Measurements from ENCODE around the gene PPM1L.
"Not testable (repeated sequence)": the region's sequence is repeated elsewhere in the genome, so short reads cannot be mapped to it uniquely, and the experiment has no call there.

The PPM1L gene

DNA sequence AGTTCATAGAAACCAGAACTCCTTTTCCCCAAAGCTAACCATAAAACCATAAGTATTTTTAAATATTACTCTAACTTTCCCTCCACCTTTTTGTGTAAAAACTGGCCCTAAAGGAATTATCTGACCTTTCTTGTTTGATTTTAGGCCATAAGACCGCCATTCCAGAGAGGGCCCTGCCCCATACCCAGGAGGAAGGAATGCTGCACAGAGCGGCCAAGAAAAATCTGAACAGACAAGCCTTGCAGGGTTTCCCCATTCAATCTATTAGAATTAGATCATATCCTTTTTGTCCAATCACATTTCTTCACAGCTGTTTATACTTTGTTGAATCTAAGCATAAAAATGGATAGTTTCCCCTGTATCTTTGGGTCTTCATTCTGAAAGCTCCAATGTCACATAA lies 252.1 kb downstream of the PPM1L start:
- Histone ChIP-seq H4K20me1 (ENCODE audit: control insufficient read depth, insufficient read depth, low read depth, low read length) (no peaks in the 10 kb centered on the region), H3K27me3 (ENCODE audit: control insufficient read depth, low read length) (no peaks in the 10 kb centered on the region), H3K36me3 (ENCODE audit: control insufficient read depth, low read length) (no peaks in the 10 kb centered on the region), H3K4me2 (ENCODE audit: low read length) (no peak overlapping the region), H3K79me2 (ENCODE audit: control insufficient read depth, low read length) (no peaks in the 10 kb centered on the region), H3K9me2 (replicated peaks; ENCODE audit: control insufficient read depth, low read length) (no peaks in the 10 kb centered on the region), H3K9me3 (ENCODE audit: control insufficient read depth, insufficient read depth, low read length) (no peaks in the 10 kb centered on the region), H3K4me3 (ENCODE audit: low read length) (no peak overlapping the region), H3F3A (ENCODE audit: control insufficient read depth, insufficient read depth) (no peaks in the 10 kb centered on the region), H3K4me1 (ENCODE audit: control insufficient read depth, low read length) (no peaks in the 10 kb centered on the region), H3K27ac (ENCODE audit: low read depth, low read length) (no peak overlapping the region)
- TF ChIP-seq EZH2phosphoT487 (IDR thresholded peaks at IDR 0.05; ENCODE audit: borderline replicate concordance, low read length) = no peak
- TF ChIP-seq, protein P1, sequence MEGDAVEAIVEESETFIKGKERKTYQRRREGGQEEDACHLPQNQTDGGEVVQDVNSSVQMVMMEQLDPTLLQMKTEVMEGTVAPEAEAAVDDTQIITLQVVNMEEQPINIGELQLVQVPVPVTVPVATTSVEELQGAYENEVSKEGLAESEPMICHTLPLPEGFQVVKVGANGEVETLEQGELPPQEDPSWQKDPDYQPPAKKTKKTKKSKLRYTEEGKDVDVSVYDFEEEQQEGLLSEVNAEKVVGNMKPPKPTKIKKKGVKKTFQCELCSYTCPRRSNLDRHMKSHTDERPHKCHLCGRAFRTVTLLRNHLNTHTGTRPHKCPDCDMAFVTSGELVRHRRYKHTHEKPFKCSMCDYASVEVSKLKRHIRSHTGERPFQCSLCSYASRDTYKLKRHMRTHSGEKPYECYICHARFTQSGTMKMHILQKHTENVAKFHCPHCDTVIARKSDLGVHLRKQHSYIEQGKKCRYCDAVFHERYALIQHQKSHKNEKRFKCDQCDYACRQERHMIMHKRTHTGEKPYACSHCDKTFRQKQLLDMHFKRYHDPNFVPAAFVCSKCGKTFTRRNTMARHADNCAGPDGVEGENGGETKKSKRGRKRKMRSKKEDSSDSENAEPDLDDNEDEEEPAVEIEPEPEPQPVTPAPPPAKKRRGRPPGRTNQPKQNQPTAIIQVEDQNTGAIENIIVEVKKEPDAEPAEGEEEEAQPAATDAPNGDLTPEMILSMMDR (IDR thresholded peaks at IDR 0.05; ENCODE audit: low read depth, low read length, poor library complexity, severe bottlenecking) = no peak

DNA sequence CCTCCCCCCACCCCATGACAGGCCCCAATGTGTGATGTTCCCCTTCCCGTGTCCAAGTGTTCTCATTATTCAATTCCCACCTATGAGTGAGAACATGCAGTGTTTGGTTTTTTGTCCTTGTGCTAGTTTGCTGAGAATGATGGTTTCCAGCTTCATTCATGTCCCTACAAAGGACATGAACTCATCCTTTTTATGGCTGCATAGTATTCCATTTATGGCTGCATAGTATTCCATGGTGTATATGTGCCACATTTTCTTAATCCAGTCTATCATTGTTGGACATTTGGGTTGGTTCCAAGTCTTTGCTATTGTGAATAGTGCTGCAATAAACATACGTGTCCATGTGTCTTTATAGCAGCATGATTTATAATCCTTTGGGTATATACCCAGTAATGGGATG lies 254.1 kb downstream of the PPM1L start:
- H3K36me3 ChIP-seq (ENCODE audit: control insufficient read depth, low read length); H3K9me2 ChIP-seq (replicated peaks; ENCODE audit: control insufficient read depth, low read length); H3K4me3 ChIP-seq (ENCODE audit: low read length); H3F3A ChIP-seq (ENCODE audit: control insufficient read depth, insufficient read depth); H3K4me2 ChIP-seq (ENCODE audit: low read length); H3K27ac ChIP-seq (ENCODE audit: low read depth, low read length); H3K79me2 ChIP-seq (ENCODE audit: control insufficient read depth, low read length); H3K27me3 ChIP-seq (ENCODE audit: control insufficient read depth, low read length); H3K4me1 ChIP-seq (ENCODE audit: control insufficient read depth, low read length); H3K9me3 ChIP-seq (ENCODE audit: control insufficient read depth, insufficient read depth, low read length); H4K20me1 ChIP-seq (ENCODE audit: control insufficient read depth, insufficient read depth, low read depth, low read length): not testable (repeated sequence)

DNA sequence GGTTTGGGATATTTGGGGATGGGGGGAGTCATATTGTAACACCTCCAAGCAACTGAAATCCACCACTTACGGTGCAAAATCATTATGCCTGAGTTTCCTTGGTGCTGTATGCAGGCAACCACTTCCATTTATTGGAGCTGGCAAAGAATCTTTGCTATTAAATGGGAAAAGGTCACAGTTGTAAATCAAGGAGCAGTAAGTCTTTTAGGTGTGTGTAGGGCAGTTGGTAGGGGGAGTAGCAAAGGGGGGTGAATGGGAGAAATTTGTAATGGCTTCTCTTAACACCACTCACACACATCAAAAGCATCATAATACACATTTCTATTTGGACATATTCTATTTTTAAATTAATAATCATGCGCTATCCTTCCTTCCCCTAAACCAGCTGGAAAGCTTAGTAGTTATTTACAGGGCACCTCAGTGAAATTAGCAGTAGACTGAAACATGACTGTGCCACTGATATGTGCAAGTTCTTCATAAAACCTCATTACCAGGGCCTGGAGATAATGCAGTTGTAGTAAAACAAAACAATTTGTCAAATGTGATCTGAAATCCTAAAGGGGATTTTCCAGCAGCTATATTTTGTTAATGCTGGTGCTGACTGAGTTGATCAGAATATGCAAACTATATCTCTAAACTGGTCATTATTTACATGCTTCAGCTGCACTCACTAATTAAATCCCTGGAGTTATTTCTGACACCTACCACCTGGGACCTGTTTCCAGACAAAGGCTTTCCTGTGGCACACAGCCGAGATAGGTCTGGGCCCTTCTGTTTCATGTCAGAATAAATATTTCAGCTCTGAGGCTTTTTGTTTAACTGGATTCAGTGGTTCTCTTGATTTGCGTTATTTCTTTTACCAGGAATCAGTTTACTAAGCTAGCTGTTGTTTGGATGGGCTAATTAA lies 259.1 kb downstream of the PPM1L start:
- Histone ChIP-seq H3K4me3 (ENCODE audit: low read length) (peak overlapping the region; percentile 42), H3K27me3 (ENCODE audit: control insufficient read depth, low read length) (no peaks in the 10 kb centered on the region), H3K4me2 (ENCODE audit: low read length) (peak overlapping the region; percentile 64), H3F3A (ENCODE audit: control insufficient read depth, insufficient read depth) (0 out of 2 replicates have a peak, but pooled peaks cover 2% of the 10 kb centered on the region), H3K9me2 (replicated peaks; ENCODE audit: control insufficient read depth, low read length) (no peaks in the 10 kb centered on the region), H3K27ac (ENCODE audit: low read depth, low read length) (peak overlapping the region; percentile 53), H3K4me1 (ENCODE audit: control insufficient read depth, low read length) (peaks cover 32% of the 10 kb centered on the region), H3K36me3 (ENCODE audit: control insufficient read depth, low read length) (no peaks in the 10 kb centered on the region; the same call in none of the 2 replicates), H3K79me2 (ENCODE audit: control insufficient read depth, low read length) (no peaks in the 10 kb centered on the region), H3K9me3 (ENCODE audit: control insufficient read depth, insufficient read depth, low read length) (no peaks in the 10 kb centered on the region), H4K20me1 (ENCODE audit: control insufficient read depth, insufficient read depth, low read depth, low read length) (no peaks in the 10 kb centered on the region)
- TF ChIP-seq, protein P1 (IDR thresholded peaks at IDR 0.05; ENCODE audit: low read depth, low read length, poor library complexity, severe bottlenecking) = no peak
- no peak for TF ChIP-seq EZH2phosphoT487 (IDR thresholded peaks at IDR 0.05; ENCODE audit: borderline replicate concordance, low read length)
